ENCODE results near the gene C5orf24. TPM values are rescaled to one million over a fixed set of nuclear protein-coding genes. Genes with fewer than 3 reads are reported as not detected.

The C5orf24 gene
- total and polyA plus RNA-seq, 4 donors: 14.5 to 48.9 (median 23.4) TPM

DNA sequence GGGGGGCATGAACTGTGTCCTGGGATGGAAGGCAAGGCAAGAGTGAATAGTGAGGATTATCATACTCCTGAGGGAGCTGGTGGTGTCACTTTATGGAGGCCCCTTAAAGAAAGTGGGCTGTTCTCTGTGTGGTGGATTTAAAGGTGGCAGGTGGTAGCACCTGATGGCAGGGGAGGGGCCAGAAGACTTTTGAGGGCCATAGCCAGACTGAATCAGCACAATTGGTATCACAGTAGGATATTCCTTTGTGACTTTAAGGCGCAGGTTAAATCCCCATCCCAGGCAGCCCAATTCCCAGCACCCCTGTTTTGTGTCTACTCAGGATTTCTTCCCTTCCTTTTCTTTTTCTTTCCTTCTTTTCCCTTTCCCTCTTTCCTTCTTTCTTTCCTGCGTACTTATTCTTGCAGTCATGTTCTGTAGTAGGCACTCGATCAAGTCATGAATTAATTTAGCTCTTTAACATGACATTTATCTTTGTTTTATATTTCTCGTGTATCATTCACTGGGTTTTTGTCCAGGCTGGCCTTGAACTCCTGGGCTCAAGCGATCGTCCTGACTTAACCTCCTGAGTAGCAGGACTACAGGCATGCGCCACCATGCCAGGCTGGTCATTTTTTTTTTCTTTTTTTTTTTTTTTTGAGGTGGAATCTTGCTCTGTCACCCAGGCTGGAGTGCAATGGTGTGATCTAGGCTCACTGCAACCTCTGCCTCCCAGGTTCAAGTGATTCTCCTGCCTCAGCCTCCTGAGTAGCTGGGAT, 48.2 kb downstream of the C5orf24 start (continued):
- TF ChIP-seq, protein P1, sequence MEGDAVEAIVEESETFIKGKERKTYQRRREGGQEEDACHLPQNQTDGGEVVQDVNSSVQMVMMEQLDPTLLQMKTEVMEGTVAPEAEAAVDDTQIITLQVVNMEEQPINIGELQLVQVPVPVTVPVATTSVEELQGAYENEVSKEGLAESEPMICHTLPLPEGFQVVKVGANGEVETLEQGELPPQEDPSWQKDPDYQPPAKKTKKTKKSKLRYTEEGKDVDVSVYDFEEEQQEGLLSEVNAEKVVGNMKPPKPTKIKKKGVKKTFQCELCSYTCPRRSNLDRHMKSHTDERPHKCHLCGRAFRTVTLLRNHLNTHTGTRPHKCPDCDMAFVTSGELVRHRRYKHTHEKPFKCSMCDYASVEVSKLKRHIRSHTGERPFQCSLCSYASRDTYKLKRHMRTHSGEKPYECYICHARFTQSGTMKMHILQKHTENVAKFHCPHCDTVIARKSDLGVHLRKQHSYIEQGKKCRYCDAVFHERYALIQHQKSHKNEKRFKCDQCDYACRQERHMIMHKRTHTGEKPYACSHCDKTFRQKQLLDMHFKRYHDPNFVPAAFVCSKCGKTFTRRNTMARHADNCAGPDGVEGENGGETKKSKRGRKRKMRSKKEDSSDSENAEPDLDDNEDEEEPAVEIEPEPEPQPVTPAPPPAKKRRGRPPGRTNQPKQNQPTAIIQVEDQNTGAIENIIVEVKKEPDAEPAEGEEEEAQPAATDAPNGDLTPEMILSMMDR (IDR thresholded peaks at IDR 0.05; ENCODE audit: low read depth, low read length, missing input control): no peak
- no peak for TF ChIP-seq NR2F2 (IDR thresholded peaks at IDR 0.05)
- TF ChIP-seq MAX (IDR thresholded peaks at IDR 0.05): no peak
- TF ChIP-seq, protein P2, sequence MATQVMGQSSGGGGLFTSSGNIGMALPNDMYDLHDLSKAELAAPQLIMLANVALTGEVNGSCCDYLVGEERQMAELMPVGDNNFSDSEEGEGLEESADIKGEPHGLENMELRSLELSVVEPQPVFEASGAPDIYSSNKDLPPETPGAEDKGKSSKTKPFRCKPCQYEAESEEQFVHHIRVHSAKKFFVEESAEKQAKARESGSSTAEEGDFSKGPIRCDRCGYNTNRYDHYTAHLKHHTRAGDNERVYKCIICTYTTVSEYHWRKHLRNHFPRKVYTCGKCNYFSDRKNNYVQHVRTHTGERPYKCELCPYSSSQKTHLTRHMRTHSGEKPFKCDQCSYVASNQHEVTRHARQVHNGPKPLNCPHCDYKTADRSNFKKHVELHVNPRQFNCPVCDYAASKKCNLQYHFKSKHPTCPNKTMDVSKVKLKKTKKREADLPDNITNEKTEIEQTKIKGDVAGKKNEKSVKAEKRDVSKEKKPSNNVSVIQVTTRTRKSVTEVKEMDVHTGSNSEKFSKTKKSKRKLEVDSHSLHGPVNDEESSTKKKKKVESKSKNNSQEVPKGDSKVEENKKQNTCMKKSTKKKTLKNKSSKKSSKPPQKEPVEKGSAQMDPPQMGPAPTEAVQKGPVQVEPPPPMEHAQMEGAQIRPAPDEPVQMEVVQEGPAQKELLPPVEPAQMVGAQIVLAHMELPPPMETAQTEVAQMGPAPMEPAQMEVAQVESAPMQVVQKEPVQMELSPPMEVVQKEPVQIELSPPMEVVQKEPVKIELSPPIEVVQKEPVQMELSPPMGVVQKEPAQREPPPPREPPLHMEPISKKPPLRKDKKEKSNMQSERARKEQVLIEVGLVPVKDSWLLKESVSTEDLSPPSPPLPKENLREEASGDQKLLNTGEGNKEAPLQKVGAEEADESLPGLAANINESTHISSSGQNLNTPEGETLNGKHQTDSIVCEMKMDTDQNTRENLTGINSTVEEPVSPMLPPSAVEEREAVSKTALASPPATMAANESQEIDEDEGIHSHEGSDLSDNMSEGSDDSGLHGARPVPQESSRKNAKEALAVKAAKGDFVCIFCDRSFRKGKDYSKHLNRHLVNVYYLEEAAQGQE (IDR thresholded peaks at IDR 0.05): no peak
- TF ChIP-seq RXRA (IDR thresholded peaks at IDR 0.05): no peak
- TF ChIP-seq HNF4A (conservative IDR thresholded peaks at IDR 0.05): no peak

- Histone ChIP-seq H3K9ac (ENCODE audit: low read depth in 1 of 2, low read length in 2 of 2) (no peak overlapping the region), H3K27ac (ENCODE audit: low read depth in 1 of 2, low read length in 2 of 2) (no peak overlapping the region), H3K4me1 (ENCODE audit: control insufficient read depth in 4 of 4, insufficient read depth in 4 of 4, low read length in 3 of 4) (peaks cover 0 to 3% (median 0%) of the 10 kb centered on the region in 4 donors), H3K27me3 (ENCODE audit: control insufficient read depth in 4 of 4, insufficient read depth in 4 of 4, low read length in 3 of 4) (no peaks in the 10 kb centered on the region), H3K4me3 (ENCODE audit: low read depth in 1 of 3, low read length in 3 of 3) (no peak overlapping the region), H3K36me3 (ENCODE audit: control insufficient read depth in 4 of 4, insufficient read depth in 3 of 4, low read depth in 1 of 4, low read length in 3 of 4) (peaks cover 0 to 5% (median 4%) of the 10 kb centered on the region in 4 donors), H3K9me3 (ENCODE audit: control insufficient read depth in 4 of 4, low read length in 3 of 4) (no peaks in the 10 kb centered on the region)
- DNase-seq (ENCODE audit: low spot score): no peak
- TF ChIP-seq HNF4G (IDR thresholded peaks at IDR 0.05) (no peak), MAX (IDR thresholded peaks at IDR 0.05) (no peak), ATF3 (IDR thresholded peaks at IDR 0.05) (no peak), EGR1 (IDR thresholded peaks at IDR 0.05; ENCODE audit: low read depth in 2 of 2) (no peak), SP1 (IDR thresholded peaks at IDR 0.05) (no peak), RXRA (IDR thresholded peaks at IDR 0.05) (no peak), FOXA1 (IDR thresholded peaks at IDR 0.05) (no peak)
- TF ChIP-seq, protein P3, sequence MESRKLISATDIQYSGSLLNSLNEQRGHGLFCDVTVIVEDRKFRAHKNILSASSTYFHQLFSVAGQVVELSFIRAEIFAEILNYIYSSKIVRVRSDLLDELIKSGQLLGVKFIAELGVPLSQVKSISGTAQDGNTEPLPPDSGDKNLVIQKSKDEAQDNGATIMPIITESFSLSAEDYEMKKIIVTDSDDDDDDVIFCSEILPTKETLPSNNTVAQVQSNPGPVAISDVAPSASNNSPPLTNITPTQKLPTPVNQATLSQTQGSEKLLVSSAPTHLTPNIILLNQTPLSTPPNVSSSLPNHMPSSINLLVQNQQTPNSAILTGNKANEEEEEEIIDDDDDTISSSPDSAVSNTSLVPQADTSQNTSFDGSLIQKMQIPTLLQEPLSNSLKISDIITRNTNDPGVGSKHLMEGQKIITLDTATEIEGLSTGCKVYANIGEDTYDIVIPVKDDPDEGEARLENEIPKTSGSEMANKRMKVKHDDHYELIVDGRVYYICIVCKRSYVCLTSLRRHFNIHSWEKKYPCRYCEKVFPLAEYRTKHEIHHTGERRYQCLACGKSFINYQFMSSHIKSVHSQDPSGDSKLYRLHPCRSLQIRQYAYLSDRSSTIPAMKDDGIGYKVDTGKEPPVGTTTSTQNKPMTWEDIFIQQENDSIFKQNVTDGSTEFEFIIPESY (IDR thresholded peaks at IDR 0.05): no peak
- TF ChIP-seq, protein P1 (IDR thresholded peaks at IDR 0.05; ENCODE audit: low read depth, low read length, missing input control): no peak
- TF ChIP-seq, protein P2 (IDR thresholded peaks at IDR 0.05): no peak
- 86% methylated on average over 10 of the region's 10 CpGs for WGBS
Measured at GRCh38 chr5:134902071-134902801, 56.5 kb downstream of the C5orf24 start.

All from liver (tissue), 9 donors.